K562 (cell line): ENCODE measurements around the gene VMP1. TPM values are rescaled to one million over a fixed set of nuclear protein-coding genes. Genes with fewer than 3 reads are reported as not detected.

Experiments
- BCOR ChIP-seq: fragments of 450-650 bp; IDR thresholded peaks from 2 replicates; pipeline ENCODE4 v1.6.1; 2016
- GATAD2B ChIP-seq: fragments of 450-650 bp; IDR thresholded peaks from 2 replicates; pipeline ENCODE4 v1.6.1; 2017; ENCODE audit warnings: mild to moderate bottlenecking, borderline replicate concordance
- MIER1 ChIP-seq: fragments of 450-650 bp; IDR thresholded peaks from 2 replicates; pipeline ENCODE4 v1.6.1; 2016; ENCODE audit warnings: antibody characterized with exemption, mild to moderate bottlenecking, low read depth
- NR4A1 ChIP-seq, 2 experiments: fragments of 250-450 bp in 1 of 2; fragments of 450-650 bp in 1 of 2; sonication (Bioruptor Pico) in 1 of 2; IDR thresholded peaks; 2 replicates each; pipeline versions ENCODE4 v1.4.0 to v1.6.1; 2016 to 2020; ENCODE audit warnings: mild to moderate bottlenecking in 2 of 2, missing compliant biosample characterization in 1 of 2, missing genetic modification characterization in 1 of 2, moderate library complexity in 1 of 2
- POLR2AphosphoS2 ChIP-seq: IDR thresholded peaks from 2 replicates; pipeline ENCODE4 v1.6.1; 2012; ENCODE audit warnings: low read length, improper control_type of control experiment
- SMAD3 ChIP-seq: fragments of 450-650 bp; formaldehyde crosslinking; conservative IDR thresholded peaks from 2 replicates; pipeline ENCODE4 v1.4.0; 2020; ENCODE audit warnings: mild to moderate bottlenecking
- U2AF1 ChIP-seq: fragments of 200-400 bp; formaldehyde crosslinking; optimal IDR thresholded peaks from 2 replicates; pipeline ENCODE3; 2017; ENCODE audit warnings: mild to moderate bottlenecking, low read depth, low read length, moderate library complexity
- ZNF79 ChIP-seq: fragments of 250-450 bp; sonication (Bioruptor Pico); IDR thresholded peaks from 2 replicates; pipeline ENCODE4 v1.4.0; 2020; ENCODE audit warnings: low read depth, mild to moderate bottlenecking, moderate library complexity
- polyA plus RNA-seq, 8 experiments: library from polyadenylated mRNA; depleted of rRNA in 4 of 8; stranded (reverse) in 5 of 8; unstranded in 3 of 8; fragments of >200 nt; fragmentation: Nextera tagmentation in 2 of 8; fragmentation: Illumina TruSeq in 1 of 8; extraction: Ambion mirVana in 2 of 8; extraction: Trizol in 1 of 8; gene quantifications; 2 replicates each; pipeline versions ENCODE4 v1.2.1 to v1.2.3, GENCODE V29; 2011 to 2014; ENCODE audit warnings: inconsistent platforms in 1 of 8, missing spikeins in 1 of 8
- total RNA-seq, 7 experiments: library from RNA; depleted of rRNA in 6 of 7; stranded (reverse); fragments of >200 nt in 6 of 7; fragmentation: Illumina TruSeq in 2 of 7; extraction: Trizol in 2 of 7; gene quantifications; 2 replicates each; pipeline versions ENCODE4 v1.2.1 to v1.2.3, GENCODE V29; 2011 to 2021; ENCODE audit warnings: low replicate concordance in 1 of 7
- TF ChIP-seq, protein P1 (sequence below): fragments of 450-650 bp; IDR thresholded peaks from 2 replicates; pipeline ENCODE4 v1.6.1; 2016; ENCODE audit warnings: mild to moderate bottlenecking, moderate library complexity
- TF ChIP-seq, protein P2 (sequence below): fragments of 250-450 bp; sonication (Bioruptor Pico); IDR thresholded peaks from 2 replicates; pipeline ENCODE4 v1.5.0; 2021
- TF ChIP-seq, protein P3 (sequence below), 2 experiments: fragments of 450-650 bp in 1 of 2; sonication (generic) in 1 of 2; formaldehyde crosslinking; conservative IDR thresholded peaks; 2 replicates each; pipeline versions ENCODE4 v1.4.0 to v1.8.1; 2020 to 2022; ENCODE audit warnings: mild to moderate bottlenecking in 1 of 2, missing genetic modification reagents in 1 of 2
- TF ChIP-seq, protein P4 (sequence below): fragments of 200-800 bp; sonication (Bioruptor generic); IDR thresholded peaks from 2 replicates; pipeline ENCODE4 v1.6.1; 2017; ENCODE audit warnings: missing genetic modification characterization, missing compliant biosample characterization

VMP1 gene
- total and polyA plus RNA-seq, 9 of the 15 experiments (the other 6 are each of a cell fraction or from before 2014, with no cell fraction given), result 123 to 304 (median 151) TPM

DNA sequence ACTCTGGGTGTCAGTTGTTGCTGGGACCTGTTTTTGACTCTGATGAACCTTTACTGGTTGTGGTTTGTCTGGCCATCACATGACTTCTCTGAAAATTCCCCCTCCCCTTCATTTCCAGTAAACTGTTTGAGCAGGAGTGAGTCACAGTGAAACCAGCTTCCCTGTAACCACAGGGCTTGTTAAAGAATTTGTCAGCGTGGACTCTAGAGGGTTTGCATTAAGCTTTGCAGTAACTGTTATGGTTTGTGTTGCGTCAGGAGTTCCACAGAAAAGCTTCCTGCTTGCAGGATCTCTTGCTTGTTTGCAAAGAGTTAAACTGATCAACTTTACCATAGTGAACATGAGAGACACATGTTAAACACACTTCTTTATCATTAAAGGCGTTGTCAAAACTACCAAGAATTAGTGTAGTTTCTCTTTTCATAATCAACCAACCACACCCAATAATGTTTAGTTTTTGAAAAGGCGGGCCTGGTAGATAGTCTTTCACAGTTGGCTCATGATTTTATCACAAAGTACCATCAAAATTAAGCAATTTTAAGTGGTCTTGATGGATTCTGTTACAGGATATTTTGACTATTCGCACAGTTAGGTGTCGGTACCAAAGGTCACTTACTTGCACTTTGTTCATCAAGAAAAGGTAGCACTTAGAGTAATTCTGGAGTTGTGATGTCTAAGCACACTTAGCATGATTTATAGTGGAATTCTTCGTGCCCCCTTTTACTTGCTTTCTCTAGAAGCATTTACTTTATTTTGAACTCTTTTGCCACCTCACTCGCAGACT is 79.3 kb downstream of the VMP1 start (continued):
- peak; percentile 58; the same call in 1 of the 2 replicates for TF ChIP-seq GATAD2B
- 0 out of 2 replicates have a peak, but pooled peaks have one; percentile 15 for TF ChIP-seq BCOR
- no peak for TF ChIP-seq U2AF1
- no peak for TF ChIP-seq SMAD3 (CRISPR knock-in tag)
- TF ChIP-seq, protein P1, sequence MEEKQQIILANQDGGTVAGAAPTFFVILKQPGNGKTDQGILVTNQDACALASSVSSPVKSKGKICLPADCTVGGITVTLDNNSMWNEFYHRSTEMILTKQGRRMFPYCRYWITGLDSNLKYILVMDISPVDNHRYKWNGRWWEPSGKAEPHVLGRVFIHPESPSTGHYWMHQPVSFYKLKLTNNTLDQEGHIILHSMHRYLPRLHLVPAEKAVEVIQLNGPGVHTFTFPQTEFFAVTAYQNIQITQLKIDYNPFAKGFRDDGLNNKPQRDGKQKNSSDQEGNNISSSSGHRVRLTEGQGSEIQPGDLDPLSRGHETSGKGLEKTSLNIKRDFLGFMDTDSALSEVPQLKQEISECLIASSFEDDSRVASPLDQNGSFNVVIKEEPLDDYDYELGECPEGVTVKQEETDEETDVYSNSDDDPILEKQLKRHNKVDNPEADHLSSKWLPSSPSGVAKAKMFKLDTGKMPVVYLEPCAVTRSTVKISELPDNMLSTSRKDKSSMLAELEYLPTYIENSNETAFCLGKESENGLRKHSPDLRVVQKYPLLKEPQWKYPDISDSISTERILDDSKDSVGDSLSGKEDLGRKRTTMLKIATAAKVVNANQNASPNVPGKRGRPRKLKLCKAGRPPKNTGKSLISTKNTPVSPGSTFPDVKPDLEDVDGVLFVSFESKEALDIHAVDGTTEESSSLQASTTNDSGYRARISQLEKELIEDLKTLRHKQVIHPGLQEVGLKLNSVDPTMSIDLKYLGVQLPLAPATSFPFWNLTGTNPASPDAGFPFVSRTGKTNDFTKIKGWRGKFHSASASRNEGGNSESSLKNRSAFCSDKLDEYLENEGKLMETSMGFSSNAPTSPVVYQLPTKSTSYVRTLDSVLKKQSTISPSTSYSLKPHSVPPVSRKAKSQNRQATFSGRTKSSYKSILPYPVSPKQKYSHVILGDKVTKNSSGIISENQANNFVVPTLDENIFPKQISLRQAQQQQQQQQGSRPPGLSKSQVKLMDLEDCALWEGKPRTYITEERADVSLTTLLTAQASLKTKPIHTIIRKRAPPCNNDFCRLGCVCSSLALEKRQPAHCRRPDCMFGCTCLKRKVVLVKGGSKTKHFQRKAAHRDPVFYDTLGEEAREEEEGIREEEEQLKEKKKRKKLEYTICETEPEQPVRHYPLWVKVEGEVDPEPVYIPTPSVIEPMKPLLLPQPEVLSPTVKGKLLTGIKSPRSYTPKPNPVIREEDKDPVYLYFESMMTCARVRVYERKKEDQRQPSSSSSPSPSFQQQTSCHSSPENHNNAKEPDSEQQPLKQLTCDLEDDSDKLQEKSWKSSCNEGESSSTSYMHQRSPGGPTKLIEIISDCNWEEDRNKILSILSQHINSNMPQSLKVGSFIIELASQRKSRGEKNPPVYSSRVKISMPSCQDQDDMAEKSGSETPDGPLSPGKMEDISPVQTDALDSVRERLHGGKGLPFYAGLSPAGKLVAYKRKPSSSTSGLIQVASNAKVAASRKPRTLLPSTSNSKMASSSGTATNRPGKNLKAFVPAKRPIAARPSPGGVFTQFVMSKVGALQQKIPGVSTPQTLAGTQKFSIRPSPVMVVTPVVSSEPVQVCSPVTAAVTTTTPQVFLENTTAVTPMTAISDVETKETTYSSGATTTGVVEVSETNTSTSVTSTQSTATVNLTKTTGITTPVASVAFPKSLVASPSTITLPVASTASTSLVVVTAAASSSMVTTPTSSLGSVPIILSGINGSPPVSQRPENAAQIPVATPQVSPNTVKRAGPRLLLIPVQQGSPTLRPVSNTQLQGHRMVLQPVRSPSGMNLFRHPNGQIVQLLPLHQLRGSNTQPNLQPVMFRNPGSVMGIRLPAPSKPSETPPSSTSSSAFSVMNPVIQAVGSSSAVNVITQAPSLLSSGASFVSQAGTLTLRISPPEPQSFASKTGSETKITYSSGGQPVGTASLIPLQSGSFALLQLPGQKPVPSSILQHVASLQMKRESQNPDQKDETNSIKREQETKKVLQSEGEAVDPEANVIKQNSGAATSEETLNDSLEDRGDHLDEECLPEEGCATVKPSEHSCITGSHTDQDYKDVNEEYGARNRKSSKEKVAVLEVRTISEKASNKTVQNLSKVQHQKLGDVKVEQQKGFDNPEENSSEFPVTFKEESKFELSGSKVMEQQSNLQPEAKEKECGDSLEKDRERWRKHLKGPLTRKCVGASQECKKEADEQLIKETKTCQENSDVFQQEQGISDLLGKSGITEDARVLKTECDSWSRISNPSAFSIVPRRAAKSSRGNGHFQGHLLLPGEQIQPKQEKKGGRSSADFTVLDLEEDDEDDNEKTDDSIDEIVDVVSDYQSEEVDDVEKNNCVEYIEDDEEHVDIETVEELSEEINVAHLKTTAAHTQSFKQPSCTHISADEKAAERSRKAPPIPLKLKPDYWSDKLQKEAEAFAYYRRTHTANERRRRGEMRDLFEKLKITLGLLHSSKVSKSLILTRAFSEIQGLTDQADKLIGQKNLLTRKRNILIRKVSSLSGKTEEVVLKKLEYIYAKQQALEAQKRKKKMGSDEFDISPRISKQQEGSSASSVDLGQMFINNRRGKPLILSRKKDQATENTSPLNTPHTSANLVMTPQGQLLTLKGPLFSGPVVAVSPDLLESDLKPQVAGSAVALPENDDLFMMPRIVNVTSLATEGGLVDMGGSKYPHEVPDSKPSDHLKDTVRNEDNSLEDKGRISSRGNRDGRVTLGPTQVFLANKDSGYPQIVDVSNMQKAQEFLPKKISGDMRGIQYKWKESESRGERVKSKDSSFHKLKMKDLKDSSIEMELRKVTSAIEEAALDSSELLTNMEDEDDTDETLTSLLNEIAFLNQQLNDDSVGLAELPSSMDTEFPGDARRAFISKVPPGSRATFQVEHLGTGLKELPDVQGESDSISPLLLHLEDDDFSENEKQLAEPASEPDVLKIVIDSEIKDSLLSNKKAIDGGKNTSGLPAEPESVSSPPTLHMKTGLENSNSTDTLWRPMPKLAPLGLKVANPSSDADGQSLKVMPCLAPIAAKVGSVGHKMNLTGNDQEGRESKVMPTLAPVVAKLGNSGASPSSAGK, result no peak
- TF ChIP-seq, protein P2, sequence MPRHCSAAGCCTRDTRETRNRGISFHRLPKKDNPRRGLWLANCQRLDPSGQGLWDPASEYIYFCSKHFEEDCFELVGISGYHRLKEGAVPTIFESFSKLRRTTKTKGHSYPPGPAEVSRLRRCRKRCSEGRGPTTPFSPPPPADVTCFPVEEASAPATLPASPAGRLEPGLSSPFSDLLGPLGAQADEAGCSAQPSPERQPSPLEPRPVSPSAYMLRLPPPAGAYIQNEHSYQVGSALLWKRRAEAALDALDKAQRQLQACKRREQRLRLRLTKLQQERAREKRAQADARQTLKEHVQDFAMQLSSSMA (CRISPR knock-in tag), result no peak
- TF ChIP-seq ZNF79 (CRISPR knock-in tag), result no peak
- TF ChIP-seq, protein P3, sequence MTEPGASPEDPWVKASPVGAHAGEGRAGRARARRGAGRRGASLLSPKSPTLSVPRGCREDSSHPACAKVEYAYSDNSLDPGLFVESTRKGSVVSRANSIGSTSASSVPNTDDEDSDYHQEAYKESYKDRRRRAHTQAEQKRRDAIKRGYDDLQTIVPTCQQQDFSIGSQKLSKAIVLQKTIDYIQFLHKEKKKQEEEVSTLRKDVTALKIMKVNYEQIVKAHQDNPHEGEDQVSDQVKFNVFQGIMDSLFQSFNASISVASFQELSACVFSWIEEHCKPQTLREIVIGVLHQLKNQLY (CRISPR knock-in tag; conservative IDR thresholded peaks at IDR 0.05), result no peak
- TF ChIP-seq, protein P4, sequence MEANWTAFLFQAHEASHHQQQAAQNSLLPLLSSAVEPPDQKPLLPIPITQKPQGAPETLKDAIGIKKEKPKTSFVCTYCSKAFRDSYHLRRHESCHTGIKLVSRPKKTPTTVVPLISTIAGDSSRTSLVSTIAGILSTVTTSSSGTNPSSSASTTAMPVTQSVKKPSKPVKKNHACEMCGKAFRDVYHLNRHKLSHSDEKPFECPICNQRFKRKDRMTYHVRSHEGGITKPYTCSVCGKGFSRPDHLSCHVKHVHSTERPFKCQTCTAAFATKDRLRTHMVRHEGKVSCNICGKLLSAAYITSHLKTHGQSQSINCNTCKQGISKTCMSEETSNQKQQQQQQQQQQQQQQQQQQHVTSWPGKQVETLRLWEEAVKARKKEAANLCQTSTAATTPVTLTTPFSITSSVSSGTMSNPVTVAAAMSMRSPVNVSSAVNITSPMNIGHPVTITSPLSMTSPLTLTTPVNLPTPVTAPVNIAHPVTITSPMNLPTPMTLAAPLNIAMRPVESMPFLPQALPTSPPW (CRISPR knock-in tag), result peak; percentile 90
- no peak for TF ChIP-seq MIER1
- TF ChIP-seq POLR2AphosphoS2, result no peak
- TF ChIP-seq NR4A1 (CRISPR knock-in tag; IDR thresholded peaks at IDR 0.05), result no peak
- no peak for TF ChIP-seq NR4A1 (tag; IDR thresholded peaks at IDR 0.05)
